ENCODE measurements around the gene POF1B.

The POF1B gene

GRCh38 chrX:85379174-85379907 is at the start of gene POF1B:
Gene POF1B (minus strand): TSS chrX:85379665. CDS start chrX:85379454, 211 bp downstream.
- no peak within 1 kb of the TSS for H3K4me3 ChIP-seq (ENCODE audit: low read depth, low read length)
- no peak for DNase-seq (ENCODE audit: low read depth)
- TF ChIP-seq MAX (IDR thresholded peaks at IDR 0.05; ENCODE audit: low read depth, low read length): no peak
- no peak for TF ChIP-seq POLR2A (IDR thresholded peaks at IDR 0.05; ENCODE audit: extremely low read depth, insufficient read length)
- TF ChIP-seq CTCF (IDR thresholded peaks at IDR 0.05; ENCODE audit: low read depth, low read length): no peak
- no peak for TF ChIP-seq MYC (IDR thresholded peaks at IDR 0.05; ENCODE audit: low read depth, low read length)

- TF ChIP-seq POLR2A (IDR thresholded peaks at IDR 0.05; ENCODE audit: extremely low read depth, insufficient read length): no peak
- no peak for TF ChIP-seq MAX (IDR thresholded peaks at IDR 0.05; ENCODE audit: low read depth, low read length)
- TF ChIP-seq CTCF (IDR thresholded peaks at IDR 0.05; ENCODE audit: low read depth, low read length): no peak
- no peak for TF ChIP-seq MYC (IDR thresholded peaks at IDR 0.05; ENCODE audit: low read depth, low read length)
- DNase-seq (ENCODE audit: low read depth): no peak
- H3K4me3 ChIP-seq (ENCODE audit: low read depth, low read length): no peak overlapping the region
Measured at GRCh38 chrX:85429066-85429465, 49.6 kb upstream of the POF1B start.

GRCh38 chrX:85419293-85419692 is 39.8 kb upstream of the POF1B start:
- no peak for DNase-seq (ENCODE audit: low read depth)
- TF ChIP-seq CTCF (IDR thresholded peaks at IDR 0.05; ENCODE audit: low read depth, low read length) (no peak), POLR2A (IDR thresholded peaks at IDR 0.05; ENCODE audit: extremely low read depth, insufficient read length) (no peak), MAX (IDR thresholded peaks at IDR 0.05; ENCODE audit: low read depth, low read length) (no peak), MYC (IDR thresholded peaks at IDR 0.05; ENCODE audit: low read depth, low read length) (no peak)

GRCh38 chrX:85391878-85392238 is 12.4 kb upstream of the POF1B start:
- TF ChIP-seq MYC (IDR thresholded peaks at IDR 0.05; ENCODE audit: low read depth, low read length): no peak
- TF ChIP-seq MAX (IDR thresholded peaks at IDR 0.05; ENCODE audit: low read depth, low read length): no peak
- no peak for TF ChIP-seq POLR2A (IDR thresholded peaks at IDR 0.05; ENCODE audit: extremely low read depth, insufficient read length)
- TF ChIP-seq CTCF (IDR thresholded peaks at IDR 0.05; ENCODE audit: low read depth, low read length): no peak
- no peak for DNase-seq (ENCODE audit: low read depth)
- H3K4me3 ChIP-seq (ENCODE audit: low read depth, low read length): no peak overlapping the region

More at GRCh38 chrX:85419293-85419692, 39.8 kb upstream of the POF1B start:
- H3K4me3 ChIP-seq (ENCODE audit: low read depth, low read length): no peak overlapping the region

- no peak for TF ChIP-seq MAX (IDR thresholded peaks at IDR 0.05; ENCODE audit: low read depth, low read length)
- TF ChIP-seq POLR2A (IDR thresholded peaks at IDR 0.05; ENCODE audit: extremely low read depth, insufficient read length): no peak
- no peak for TF ChIP-seq CTCF (IDR thresholded peaks at IDR 0.05; ENCODE audit: low read depth, low read length)
- no peak for TF ChIP-seq MYC (IDR thresholded peaks at IDR 0.05; ENCODE audit: low read depth, low read length)
- no peak for DNase-seq (ENCODE audit: low read depth)
- no peak overlapping the region for H3K4me3 ChIP-seq (ENCODE audit: low read depth, low read length)
Measured at GRCh38 chrX:85391185-85391877, 11.9 kb upstream of the POF1B start.

Measured in NB4 (cell line).